Mammary epithelial cell (primary cell): ENCODE data around the gene TPD52L1.

Experiments used
- EZH2 ChIP-seq: IDR thresholded peaks from 2 replicates; pipeline ENCODE4 v1.6.1; 2012; ENCODE audit warnings: low read length, inconsistent platforms, borderline replicate concordance
- TF ChIP-seq, protein P1 (sequence below), 2 donors: IDR thresholded peaks in 1 of 2; conservative IDR thresholded peaks in 1 of 2; 2 replicates each; pipeline ENCODE4 v1.5.1; 2011 to 2012; ENCODE audit warnings: inconsistent platforms in 2 of 2, low read length in 2 of 2, mild to moderate bottlenecking in 2 of 2, control low read depth in 1 of 2, low read depth in 1 of 2; ENCODE audit not compliant: insufficient read depth in 1 of 2; ENCODE audit errors: extremely low read depth in 1 of 2

DNA sequence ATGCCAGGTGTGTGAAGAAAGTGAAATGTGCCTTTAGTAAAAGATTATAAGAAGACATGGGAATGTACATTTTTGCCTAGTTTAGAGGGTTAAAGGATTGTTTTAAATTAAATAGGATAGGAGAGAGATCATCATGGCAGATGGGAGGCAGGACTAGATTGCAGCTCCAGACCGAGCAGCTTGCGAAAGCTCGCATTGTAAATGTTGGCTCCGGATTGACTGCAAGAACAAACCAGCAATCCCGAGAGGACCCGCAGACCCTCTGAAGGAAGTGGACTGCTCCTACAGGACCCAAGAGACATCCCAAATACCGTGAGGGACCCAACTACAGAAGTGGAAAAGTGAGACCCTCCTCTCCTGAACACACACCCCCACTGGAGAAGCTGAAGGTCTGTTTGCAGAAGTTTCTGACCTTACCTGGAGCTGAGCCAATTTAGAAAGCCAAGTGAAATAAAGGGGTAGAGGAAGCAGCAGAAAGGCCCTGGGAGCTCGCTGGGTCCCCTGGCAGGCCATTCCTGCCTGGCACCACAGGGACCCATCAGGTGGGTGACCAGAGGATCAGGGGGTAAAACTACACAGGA, 30.0 kb upstream of the TPD52L1 start:
- TF ChIP-seq, protein P1, sequence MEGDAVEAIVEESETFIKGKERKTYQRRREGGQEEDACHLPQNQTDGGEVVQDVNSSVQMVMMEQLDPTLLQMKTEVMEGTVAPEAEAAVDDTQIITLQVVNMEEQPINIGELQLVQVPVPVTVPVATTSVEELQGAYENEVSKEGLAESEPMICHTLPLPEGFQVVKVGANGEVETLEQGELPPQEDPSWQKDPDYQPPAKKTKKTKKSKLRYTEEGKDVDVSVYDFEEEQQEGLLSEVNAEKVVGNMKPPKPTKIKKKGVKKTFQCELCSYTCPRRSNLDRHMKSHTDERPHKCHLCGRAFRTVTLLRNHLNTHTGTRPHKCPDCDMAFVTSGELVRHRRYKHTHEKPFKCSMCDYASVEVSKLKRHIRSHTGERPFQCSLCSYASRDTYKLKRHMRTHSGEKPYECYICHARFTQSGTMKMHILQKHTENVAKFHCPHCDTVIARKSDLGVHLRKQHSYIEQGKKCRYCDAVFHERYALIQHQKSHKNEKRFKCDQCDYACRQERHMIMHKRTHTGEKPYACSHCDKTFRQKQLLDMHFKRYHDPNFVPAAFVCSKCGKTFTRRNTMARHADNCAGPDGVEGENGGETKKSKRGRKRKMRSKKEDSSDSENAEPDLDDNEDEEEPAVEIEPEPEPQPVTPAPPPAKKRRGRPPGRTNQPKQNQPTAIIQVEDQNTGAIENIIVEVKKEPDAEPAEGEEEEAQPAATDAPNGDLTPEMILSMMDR (conservative IDR thresholded peaks at IDR 0.05 in 1 of 2, IDR thresholded peaks at IDR 0.05 in 1 of 2; ENCODE audit: extremely low read depth in 1 of 2, insufficient read depth in 1 of 2, low read depth in 1 of 2, low read length in 2 of 2) = no peak
- no peak for TF ChIP-seq EZH2
